Measurements from ENCODE around the gene LRRC4B. TPM values are rescaled to one million over a fixed set of nuclear protein-coding genes. Genes with fewer than 3 reads are reported as not detected.

Gene LRRC4B
- total and polyA plus RNA-seq, 2 of the 13 experiments (the other 11 are each of a cell fraction or from before 2014, with no cell fraction given), result not detected

DNA sequence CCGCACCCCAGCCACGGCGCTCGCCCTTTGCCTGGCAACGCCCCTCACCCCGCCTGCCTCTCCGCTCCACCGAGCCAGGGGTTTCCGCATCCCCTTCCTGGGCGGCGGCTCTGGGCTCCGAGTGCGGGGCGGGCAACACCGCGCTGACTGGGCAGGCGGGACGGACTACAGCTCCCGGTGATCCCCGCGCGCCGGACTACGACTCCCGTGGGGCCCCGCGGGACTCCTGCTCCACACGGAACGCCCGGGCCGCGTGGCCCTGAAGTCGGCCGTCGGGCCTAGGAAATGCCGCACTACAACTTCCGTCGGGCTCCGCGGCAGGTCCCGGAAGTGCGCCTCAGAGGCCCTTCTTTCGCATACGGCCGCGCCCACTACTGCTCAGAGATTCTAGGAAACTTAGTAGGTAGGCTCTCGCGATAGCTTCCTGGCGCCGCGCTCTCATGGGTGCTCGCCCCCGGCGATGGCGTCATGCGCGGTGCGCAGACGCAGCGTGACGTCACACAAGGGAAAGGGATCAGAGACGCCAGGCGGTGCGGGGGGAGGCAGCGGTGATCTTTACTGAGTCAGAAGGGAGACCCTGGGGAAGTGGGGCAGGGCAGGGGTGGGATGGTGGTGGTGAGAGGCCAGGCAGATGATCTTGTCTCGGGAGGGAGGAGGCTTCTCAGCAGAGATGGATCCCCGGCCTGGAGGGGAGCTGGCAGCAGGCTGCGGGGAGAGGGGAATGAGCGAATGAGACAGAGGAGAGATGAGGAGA is 57.0 kb downstream of the LRRC4B start, which contains the start of gene JOSD2 (continued):
- TF ChIP-seq, protein P1, sequence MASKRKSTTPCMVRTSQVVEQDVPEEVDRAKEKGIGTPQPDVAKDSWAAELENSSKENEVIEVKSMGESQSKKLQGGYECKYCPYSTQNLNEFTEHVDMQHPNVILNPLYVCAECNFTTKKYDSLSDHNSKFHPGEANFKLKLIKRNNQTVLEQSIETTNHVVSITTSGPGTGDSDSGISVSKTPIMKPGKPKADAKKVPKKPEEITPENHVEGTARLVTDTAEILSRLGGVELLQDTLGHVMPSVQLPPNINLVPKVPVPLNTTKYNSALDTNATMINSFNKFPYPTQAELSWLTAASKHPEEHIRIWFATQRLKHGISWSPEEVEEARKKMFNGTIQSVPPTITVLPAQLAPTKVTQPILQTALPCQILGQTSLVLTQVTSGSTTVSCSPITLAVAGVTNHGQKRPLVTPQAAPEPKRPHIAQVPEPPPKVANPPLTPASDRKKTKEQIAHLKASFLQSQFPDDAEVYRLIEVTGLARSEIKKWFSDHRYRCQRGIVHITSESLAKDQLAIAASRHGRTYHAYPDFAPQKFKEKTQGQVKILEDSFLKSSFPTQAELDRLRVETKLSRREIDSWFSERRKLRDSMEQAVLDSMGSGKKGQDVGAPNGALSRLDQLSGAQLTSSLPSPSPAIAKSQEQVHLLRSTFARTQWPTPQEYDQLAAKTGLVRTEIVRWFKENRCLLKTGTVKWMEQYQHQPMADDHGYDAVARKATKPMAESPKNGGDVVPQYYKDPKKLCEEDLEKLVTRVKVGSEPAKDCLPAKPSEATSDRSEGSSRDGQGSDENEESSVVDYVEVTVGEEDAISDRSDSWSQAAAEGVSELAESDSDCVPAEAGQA (IDR thresholded peaks at IDR 0.05; ENCODE audit: low read depth), result peak; percentile 99
- TF ChIP-seq, protein P1 (CRISPR knock-in tag; IDR thresholded peaks at IDR 0.05; ENCODE audit: borderline replicate concordance), result no peak
- peak; percentile 48 for TF ChIP-seq SAP130 (CRISPR knock-in tag; IDR thresholded peaks at IDR 0.05; ENCODE audit: low read depth)
- no peak for TF ChIP-seq ZNF510 (CRISPR knock-in tag; IDR thresholded peaks at IDR 0.05; ENCODE audit: low read depth)
- TF ChIP-seq, protein P2, sequence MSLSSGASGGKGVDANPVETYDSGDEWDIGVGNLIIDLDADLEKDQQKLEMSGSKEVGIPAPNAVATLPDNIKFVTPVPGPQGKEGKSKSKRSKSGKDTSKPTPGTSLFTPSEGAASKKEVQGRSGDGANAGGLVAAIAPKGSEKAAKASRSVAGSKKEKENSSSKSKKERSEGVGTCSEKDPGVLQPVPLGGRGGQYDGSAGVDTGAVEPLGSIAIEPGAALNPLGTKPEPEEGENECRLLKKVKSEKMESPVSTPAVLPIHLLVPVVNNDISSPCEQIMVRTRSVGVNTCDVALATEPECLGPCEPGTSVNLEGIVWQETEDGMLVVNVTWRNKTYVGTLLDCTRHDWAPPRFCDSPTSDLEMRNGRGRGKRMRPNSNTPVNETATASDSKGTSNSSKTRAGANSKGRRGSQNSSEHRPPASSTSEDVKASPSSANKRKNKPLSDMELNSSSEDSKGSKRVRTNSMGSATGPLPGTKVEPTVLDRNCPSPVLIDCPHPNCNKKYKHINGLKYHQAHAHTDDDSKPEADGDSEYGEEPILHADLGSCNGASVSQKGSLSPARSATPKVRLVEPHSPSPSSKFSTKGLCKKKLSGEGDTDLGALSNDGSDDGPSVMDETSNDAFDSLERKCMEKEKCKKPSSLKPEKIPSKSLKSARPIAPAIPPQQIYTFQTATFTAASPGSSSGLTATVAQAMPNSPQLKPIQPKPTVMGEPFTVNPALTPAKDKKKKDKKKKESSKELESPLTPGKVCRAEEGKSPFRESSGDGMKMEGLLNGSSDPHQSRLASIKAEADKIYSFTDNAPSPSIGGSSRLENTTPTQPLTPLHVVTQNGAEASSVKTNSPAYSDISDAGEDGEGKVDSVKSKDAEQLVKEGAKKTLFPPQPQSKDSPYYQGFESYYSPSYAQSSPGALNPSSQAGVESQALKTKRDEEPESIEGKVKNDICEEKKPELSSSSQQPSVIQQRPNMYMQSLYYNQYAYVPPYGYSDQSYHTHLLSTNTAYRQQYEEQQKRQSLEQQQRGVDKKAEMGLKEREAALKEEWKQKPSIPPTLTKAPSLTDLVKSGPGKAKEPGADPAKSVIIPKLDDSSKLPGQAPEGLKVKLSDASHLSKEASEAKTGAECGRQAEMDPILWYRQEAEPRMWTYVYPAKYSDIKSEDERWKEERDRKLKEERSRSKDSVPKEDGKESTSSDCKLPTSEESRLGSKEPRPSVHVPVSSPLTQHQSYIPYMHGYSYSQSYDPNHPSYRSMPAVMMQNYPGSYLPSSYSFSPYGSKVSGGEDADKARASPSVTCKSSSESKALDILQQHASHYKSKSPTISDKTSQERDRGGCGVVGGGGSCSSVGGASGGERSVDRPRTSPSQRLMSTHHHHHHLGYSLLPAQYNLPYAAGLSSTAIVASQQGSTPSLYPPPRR (CRISPR knock-in tag; IDR thresholded peaks at IDR 0.05; ENCODE audit: borderline replicate concordance), result no peak
- TF ChIP-seq MAF1 (CRISPR knock-in tag; IDR thresholded peaks at IDR 0.05; ENCODE audit: borderline replicate concordance), result no peak
- no peak for TF ChIP-seq RNF2 (conservative IDR thresholded peaks at IDR 0.05; ENCODE audit: low read depth)
- no peak for TF ChIP-seq TBL1XR1 (IDR thresholded peaks at IDR 0.05; ENCODE audit: borderline replicate concordance, low read length, partially characterized antibody)
- no peak for TF ChIP-seq ZBTB7A (CRISPR knock-in tag; IDR thresholded peaks at IDR 0.05)
- TF ChIP-seq KDM6A (CRISPR knock-in tag; IDR thresholded peaks at IDR 0.05; ENCODE audit: low read depth), result no peak
- TF ChIP-seq ZNF557 (CRISPR knock-in tag; IDR thresholded peaks at IDR 0.05), result no peak
- TF ChIP-seq, protein P3, sequence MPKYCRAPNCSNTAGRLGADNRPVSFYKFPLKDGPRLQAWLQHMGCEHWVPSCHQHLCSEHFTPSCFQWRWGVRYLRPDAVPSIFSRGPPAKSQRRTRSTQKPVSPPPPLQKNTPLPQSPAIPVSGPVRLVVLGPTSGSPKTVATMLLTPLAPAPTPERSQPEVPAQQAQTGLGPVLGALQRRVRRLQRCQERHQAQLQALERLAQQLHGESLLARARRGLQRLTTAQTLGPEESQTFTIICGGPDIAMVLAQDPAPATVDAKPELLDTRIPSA (CRISPR knock-in tag; IDR thresholded peaks at IDR 0.05; ENCODE audit: borderline replicate concordance), result no peak
- TF ChIP-seq, protein P4, sequence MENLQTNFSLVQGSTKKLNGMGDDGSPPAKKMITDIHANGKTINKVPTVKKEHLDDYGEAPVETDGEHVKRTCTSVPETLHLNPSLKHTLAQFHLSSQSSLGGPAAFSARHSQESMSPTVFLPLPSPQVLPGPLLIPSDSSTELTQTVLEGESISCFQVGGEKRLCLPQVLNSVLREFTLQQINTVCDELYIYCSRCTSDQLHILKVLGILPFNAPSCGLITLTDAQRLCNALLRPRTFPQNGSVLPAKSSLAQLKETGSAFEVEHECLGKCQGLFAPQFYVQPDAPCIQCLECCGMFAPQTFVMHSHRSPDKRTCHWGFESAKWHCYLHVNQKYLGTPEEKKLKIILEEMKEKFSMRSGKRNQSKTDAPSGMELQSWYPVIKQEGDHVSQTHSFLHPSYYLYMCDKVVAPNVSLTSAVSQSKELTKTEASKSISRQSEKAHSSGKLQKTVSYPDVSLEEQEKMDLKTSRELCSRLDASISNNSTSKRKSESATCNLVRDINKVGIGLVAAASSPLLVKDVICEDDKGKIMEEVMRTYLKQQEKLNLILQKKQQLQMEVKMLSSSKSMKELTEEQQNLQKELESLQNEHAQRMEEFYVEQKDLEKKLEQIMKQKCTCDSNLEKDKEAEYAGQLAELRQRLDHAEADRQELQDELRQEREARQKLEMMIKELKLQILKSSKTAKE (CRISPR knock-in tag; IDR thresholded peaks at IDR 0.05; ENCODE audit: borderline replicate concordance), result no peak
- TF ChIP-seq NFE2 (CRISPR knock-in tag; IDR thresholded peaks at IDR 0.05), result no peak

Measured in HepG2 (cell line).